CD14-positive monocyte (primary cell): Measurements from ENCODE around the gene CSRNP3. TPM values are rescaled to one million over a fixed set of nuclear protein-coding genes. Genes with fewer than 3 reads are reported as not detected.

Source experiments
- DNase-seq, 3 donors: peaks; one replicate each; pipeline ENCODE4 v3.0.0-alpha.2; 2011 to 2022
- H2AFZ ChIP-seq: 2 replicates; pipeline ENCODE4 v1.6.0; 2012; ENCODE audit warnings: mild to moderate bottlenecking, low read depth, low read length, inconsistent platforms; ENCODE audit not compliant: insufficient read depth, poor library complexity, severe bottlenecking
- H3K27ac ChIP-seq, 2 donors: 1 replicate in 1 of 2; 2 replicates in 1 of 2; pipeline ENCODE4 v1.5.1; 2012 to 2013; ENCODE audit warnings: low read length in 2 of 2, control low read depth in 1 of 2, inconsistent platforms in 1 of 2, low read depth in 1 of 2, mild to moderate bottlenecking in 1 of 2
- H3K27me3 ChIP-seq, 2 donors: one replicate each; pipeline versions ENCODE4 v1.6.0 to v1.6.1; 2011 to 2013; ENCODE audit warnings: low read length in 2 of 2; ENCODE audit not compliant: control insufficient read depth in 2 of 2, insufficient read depth in 2 of 2
- H3K36me3 ChIP-seq, 2 donors: replicated peaks in 1 of 2; 1 replicate in 1 of 2; 2 replicates in 1 of 2; pipeline versions ENCODE4 v1.5.1 to v1.6.1; 2012 to 2013; ENCODE audit warnings: low read length in 2 of 2, control low read depth in 1 of 2, inconsistent platforms in 1 of 2, mild to moderate bottlenecking in 1 of 2; ENCODE audit not compliant: insufficient read depth in 2 of 2, control insufficient read depth in 1 of 2
- H3K4me1 ChIP-seq, 2 donors: 1 replicate in 1 of 2; 2 replicates in 1 of 2; pipeline versions ENCODE4 v1.5.1 to v1.6.1; 2012 to 2013; ENCODE audit warnings: low read length in 2 of 2, control low read depth in 1 of 2, inconsistent platforms in 1 of 2, mild to moderate bottlenecking in 1 of 2, moderate library complexity in 1 of 2; ENCODE audit not compliant: insufficient read depth in 2 of 2, control insufficient read depth in 1 of 2
- H3K4me2 ChIP-seq: replicated peaks from 2 replicates; pipeline ENCODE3; 2012; ENCODE audit warnings: low read length, moderate library complexity, mild to moderate bottlenecking; ENCODE audit not compliant: poor library complexity, severe bottlenecking; ENCODE audit errors: extremely low read depth
- H3K4me3 ChIP-seq, 3 experiments: fragments of 200-600 bp in 1 of 3; sonication (generic) in 1 of 3; replicated peaks in 1 of 3; 1 replicate in 2 of 3; 2 replicates in 1 of 3; pipeline ENCODE4 v1.5.1; 2011 to 2013; ENCODE audit warnings: low read length in 3 of 3, mild to moderate bottlenecking in 3 of 3, control low read depth in 2 of 3, low read depth in 2 of 3, inconsistent platforms in 1 of 3, moderate library complexity in 1 of 3
- H3K79me2 ChIP-seq: 2 replicates; pipeline ENCODE4 v1.6.0; 2012; ENCODE audit warnings: mild to moderate bottlenecking, control low read depth, inconsistent platforms, low read length, moderate library complexity; ENCODE audit not compliant: insufficient read depth
- H3K9ac ChIP-seq: 2 replicates; pipeline ENCODE4 v1.6.0; 2017; ENCODE audit warnings: low read length, mild to moderate bottlenecking; ENCODE audit not compliant: insufficient read depth, poor library complexity, severe bottlenecking
- H3K9me3 ChIP-seq, 2 donors: replicated peaks in 1 of 2; 1 replicate in 1 of 2; 2 replicates in 1 of 2; pipeline versions ENCODE4 v1.5.1 to v1.6.1; 2012 to 2013; ENCODE audit warnings: low read length in 2 of 2, control low read depth in 1 of 2; ENCODE audit not compliant: control insufficient read depth in 1 of 2, insufficient read depth in 1 of 2
- H4K20me1 ChIP-seq: 2 replicates; pipeline ENCODE4 v1.6.0; 2012; ENCODE audit warnings: mild to moderate bottlenecking, low read length, control low read depth, moderate library complexity; ENCODE audit not compliant: insufficient read depth
- H3K27ac Mint-ChIP-seq, 7 donors: one replicate each; pipeline ENCODE4 v1.8.0; 2020; ENCODE audit warnings: mild to moderate bottlenecking in 7 of 7, mixed read lengths in 7 of 7, moderate library complexity in 6 of 7, inconsistent platforms in 2 of 7
- H3K27me3 Mint-ChIP-seq, 3 donors: one replicate each; pipeline ENCODE4 v1.8.0; 2021 to 2022; ENCODE audit warnings: low read depth in 3 of 3, mild to moderate bottlenecking in 3 of 3, mixed read lengths in 3 of 3, moderate library complexity in 3 of 3, inconsistent platforms in 1 of 3
- H3K36me3 Mint-ChIP-seq, 2 donors: one replicate each; pipeline ENCODE4 v1.8.0; 2020; ENCODE audit warnings: mixed read lengths in 2 of 2, inconsistent platforms in 1 of 2, mild to moderate bottlenecking in 1 of 2
- H3K4me1 Mint-ChIP-seq: one replicate; pipeline ENCODE4 v1.8.0; 2020; ENCODE audit warnings: mild to moderate bottlenecking, mixed read lengths
- H3K4me3 Mint-ChIP-seq, 2 donors: one replicate each; pipeline ENCODE4 v1.8.0; 2020; ENCODE audit warnings: mild to moderate bottlenecking in 2 of 2, mixed read lengths in 2 of 2, moderate library complexity in 1 of 2
- H3K9me3 Mint-ChIP-seq, 7 donors: one replicate each; pipeline ENCODE4 v1.8.0; 2020 to 2022; ENCODE audit warnings: mixed read lengths in 7 of 7, mild to moderate bottlenecking in 6 of 7, moderate library complexity in 6 of 7, inconsistent platforms in 2 of 7
- WGBS: methylation state at CpG from one replicate; pipeline ENCODE4 v1.1.5; 2013; ENCODE audit warnings: missing lambda C conversion rate; ENCODE audit not compliant: insufficient coverage; 5-methylcytosine and 5-hydroxymethylcytosine counted together
- intact Hi-C, 2 donors: fragments of 100-400 bp; cut with micrococcal nuclease; formaldehyde crosslinking; loops; one replicate each; pipeline versions ENCODE4 v1.15.0 to v1.15.1; 2023
- polyA plus RNA-seq, 3 donors: library from polyadenylated mRNA; depleted of rRNA in 1 of 3; unstranded in 2 of 3; stranded (reverse) in 1 of 3; fragments of 300-500 nt in 2 of 3; fragments of >200 nt in 1 of 3; fragmentation: Illumina TruSeq in 2 of 3; gene quantifications; 1 replicate in 2 of 3; 2 replicates in 1 of 3; pipeline ENCODE4 v1.2.3, GENCODE V29; 2012 to 2021
- TF ChIP-seq, protein P1 (sequence below): fragments of 200-600 bp; IDR thresholded peaks from one replicate; pipeline ENCODE4 v1.8.0; 2022; ENCODE audit warnings: antibody characterized with exemption, mild to moderate bottlenecking

CSRNP3 gene
- polyA plus RNA-seq, 3 donors, result not detected

DNA sequence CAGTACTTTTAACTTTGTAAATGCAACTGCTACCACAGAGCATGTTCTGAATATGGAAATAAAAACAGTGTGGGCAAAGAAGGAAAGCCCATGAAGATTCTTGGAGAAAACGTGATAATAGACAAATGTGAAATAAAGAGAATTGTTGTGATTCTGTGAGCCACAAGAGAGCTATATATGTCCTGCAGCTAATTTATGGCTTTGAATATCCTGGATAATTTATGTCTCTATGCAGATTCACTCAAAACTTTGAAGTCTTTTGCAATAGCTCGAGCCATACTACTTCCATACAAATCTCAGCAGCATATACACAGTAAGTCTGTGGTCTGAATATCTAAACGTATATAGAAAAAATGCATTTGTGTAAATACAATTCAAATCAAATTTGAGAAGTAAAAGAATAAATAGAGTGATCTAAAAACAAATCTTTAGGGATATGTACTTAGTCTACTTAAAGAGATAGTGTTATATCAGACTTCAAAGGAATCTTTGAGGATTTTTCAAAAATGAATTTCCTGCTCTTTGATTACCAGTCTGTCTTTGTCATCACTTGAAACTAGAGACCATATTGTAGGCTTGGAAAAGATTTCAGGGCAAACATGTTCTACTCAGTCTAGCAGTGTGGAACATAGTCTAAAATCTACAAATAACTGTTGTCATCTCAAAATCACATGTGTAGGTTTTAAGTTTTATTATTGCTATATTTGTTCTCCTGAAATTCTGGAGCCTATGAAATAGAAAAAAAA lies 107.1 kb downstream of the CSRNP3 start:
- Mint-ChIP-seq H3K4me3 (no peak overlapping the region), H3K36me3 (no peaks in the 10 kb centered on the region), H3K27me3 (peaks cover 0 to 3% (median 1%) of the 10 kb centered on the region in 3 donors), H3K9me3 (peaks cover 0 to 1% (median 0%) of the 10 kb centered on the region in 7 donors), H3K27ac (no peak overlapping the region), H3K4me1 (peaks cover 5% of the 10 kb centered on the region)
- intact Hi-C loops, result no loop called here
- H4K20me1 ChIP-seq, result no peaks in the 10 kb centered on the region
- no peaks in the 10 kb centered on the region for H3K79me2 ChIP-seq
- no peak overlapping the region for H2AFZ ChIP-seq
- H3K4me1 ChIP-seq, result no peaks in the 10 kb centered on the region
- no peak overlapping the region for H3K9ac ChIP-seq
- no peaks in the 10 kb centered on the region for H3K36me3 ChIP-seq
- H3K9me3 ChIP-seq, result no peaks in the 10 kb centered on the region
- no peak for DNase-seq
- no peak overlapping the region for H3K27ac ChIP-seq
- H3K27me3 ChIP-seq, result no peaks in the 10 kb centered on the region
- TF ChIP-seq, protein P1, sequence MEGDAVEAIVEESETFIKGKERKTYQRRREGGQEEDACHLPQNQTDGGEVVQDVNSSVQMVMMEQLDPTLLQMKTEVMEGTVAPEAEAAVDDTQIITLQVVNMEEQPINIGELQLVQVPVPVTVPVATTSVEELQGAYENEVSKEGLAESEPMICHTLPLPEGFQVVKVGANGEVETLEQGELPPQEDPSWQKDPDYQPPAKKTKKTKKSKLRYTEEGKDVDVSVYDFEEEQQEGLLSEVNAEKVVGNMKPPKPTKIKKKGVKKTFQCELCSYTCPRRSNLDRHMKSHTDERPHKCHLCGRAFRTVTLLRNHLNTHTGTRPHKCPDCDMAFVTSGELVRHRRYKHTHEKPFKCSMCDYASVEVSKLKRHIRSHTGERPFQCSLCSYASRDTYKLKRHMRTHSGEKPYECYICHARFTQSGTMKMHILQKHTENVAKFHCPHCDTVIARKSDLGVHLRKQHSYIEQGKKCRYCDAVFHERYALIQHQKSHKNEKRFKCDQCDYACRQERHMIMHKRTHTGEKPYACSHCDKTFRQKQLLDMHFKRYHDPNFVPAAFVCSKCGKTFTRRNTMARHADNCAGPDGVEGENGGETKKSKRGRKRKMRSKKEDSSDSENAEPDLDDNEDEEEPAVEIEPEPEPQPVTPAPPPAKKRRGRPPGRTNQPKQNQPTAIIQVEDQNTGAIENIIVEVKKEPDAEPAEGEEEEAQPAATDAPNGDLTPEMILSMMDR, result no peak
- no peak overlapping the region for H3K4me3 ChIP-seq
- H3K4me2 ChIP-seq, result no peak overlapping the region
- 67% methylated on average over 1 of the region's 3 CpGs for WGBS

DNA sequence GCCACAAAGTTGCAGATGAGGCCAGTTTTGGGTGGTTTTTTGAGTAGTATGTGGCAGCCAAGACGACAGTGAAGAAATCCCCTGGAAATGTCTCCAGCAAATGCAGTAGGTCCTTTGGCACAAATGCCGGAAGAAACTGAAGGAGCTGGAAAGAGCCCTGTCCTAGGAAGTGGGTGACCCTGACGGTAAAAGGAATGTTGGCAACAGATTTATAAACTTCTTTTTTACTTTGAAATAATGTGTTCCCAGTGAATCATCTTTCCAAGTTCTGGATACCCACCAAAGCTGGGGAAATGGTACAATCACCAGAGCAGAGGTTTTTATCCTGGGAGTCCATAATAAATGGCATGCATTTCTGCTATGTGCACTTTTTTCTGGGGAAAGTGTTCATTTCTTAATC lies 112.9 kb downstream of the CSRNP3 start:
- H3K79me2 ChIP-seq, result no peaks in the 10 kb centered on the region
- H3K9me3 Mint-ChIP-seq, result peaks cover 0 to 1% (median 0%) of the 10 kb centered on the region in 7 donors

More for the DNA sequence above, 112.9 kb downstream of the CSRNP3 start:
- Histone ChIP-seq H3K4me1 (no peaks in the 10 kb centered on the region), H2AFZ (no peak overlapping the region), H3K27ac (no peak overlapping the region), H3K27me3 (no peaks in the 10 kb centered on the region), H3K9me3 (no peaks in the 10 kb centered on the region), H3K36me3 (no peaks in the 10 kb centered on the region), H4K20me1 (no peaks in the 10 kb centered on the region), H3K9ac (no peak overlapping the region), H3K4me2 (no peak overlapping the region), H3K4me3 (no peak overlapping the region)
- Mint-ChIP-seq H3K4me1 (no peaks in the 10 kb centered on the region), H3K27me3 (peaks cover 0 to 3% (median 0%) of the 10 kb centered on the region in 3 donors), H3K36me3 (no peaks in the 10 kb centered on the region), H3K27ac (no peak overlapping the region), H3K4me3 (no peak overlapping the region)
- no peak for DNase-seq
- WGBS, result 94% methylated on average over 2 of the region's 3 CpGs
- intact Hi-C loops, result no loop called here
- TF ChIP-seq, protein P1, result no peak
